Placental pericyte (primary cell): ENCODE data around the gene PCDHB13. TPM values are rescaled to one million over a fixed set of nuclear protein-coding genes. Genes with fewer than 3 reads are reported as not detected.

Source experiments
- total RNA-seq: library from RNA; depleted of rRNA; stranded (reverse); fragments of >200 nt; gene quantifications from 2 replicates; pipeline ENCODE4 v1.2.3, GENCODE V29; 2012

PCDHB13 gene
- 0.22 and 0.29 TPM in 2 replicates for total RNA-seq

DNA sequence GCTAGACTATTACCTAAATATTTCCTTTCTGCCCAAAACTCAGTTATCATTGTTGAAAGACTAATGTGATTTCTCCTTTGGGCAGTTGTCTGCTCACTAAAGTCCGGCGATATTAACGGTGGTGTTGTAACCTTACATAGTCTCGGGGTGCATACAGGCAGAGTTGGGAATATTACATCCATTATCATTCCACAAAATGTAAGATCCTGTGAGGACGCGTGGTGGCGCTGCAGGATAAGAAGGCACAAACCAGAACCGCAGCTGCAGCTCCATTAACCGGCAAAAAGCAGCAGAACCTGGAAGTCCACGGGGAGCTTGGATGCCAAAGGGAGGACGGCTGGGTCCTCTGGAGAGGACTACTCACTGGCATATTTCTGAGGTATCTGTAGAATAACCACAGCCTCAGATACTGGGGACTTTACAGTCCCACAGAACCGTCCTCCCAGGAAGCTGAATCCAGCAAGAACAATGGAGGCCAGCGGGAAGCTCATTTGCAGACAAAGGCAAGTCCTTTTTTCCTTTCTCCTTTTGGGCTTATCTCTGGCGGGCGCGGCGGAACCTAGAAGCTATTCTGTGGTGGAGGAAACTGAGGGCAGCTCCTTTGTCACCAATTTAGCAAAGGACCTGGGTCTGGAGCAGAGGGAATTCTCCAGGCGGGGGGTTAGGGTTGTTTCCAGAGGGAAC, at the start of gene PCDHB13:
Gene PCDHB13, plus strand, starts transcription at position 264 of the 684 bp plus-strand sequence. Its CDS starts 205 bp downstream, at position 469.

DNA sequence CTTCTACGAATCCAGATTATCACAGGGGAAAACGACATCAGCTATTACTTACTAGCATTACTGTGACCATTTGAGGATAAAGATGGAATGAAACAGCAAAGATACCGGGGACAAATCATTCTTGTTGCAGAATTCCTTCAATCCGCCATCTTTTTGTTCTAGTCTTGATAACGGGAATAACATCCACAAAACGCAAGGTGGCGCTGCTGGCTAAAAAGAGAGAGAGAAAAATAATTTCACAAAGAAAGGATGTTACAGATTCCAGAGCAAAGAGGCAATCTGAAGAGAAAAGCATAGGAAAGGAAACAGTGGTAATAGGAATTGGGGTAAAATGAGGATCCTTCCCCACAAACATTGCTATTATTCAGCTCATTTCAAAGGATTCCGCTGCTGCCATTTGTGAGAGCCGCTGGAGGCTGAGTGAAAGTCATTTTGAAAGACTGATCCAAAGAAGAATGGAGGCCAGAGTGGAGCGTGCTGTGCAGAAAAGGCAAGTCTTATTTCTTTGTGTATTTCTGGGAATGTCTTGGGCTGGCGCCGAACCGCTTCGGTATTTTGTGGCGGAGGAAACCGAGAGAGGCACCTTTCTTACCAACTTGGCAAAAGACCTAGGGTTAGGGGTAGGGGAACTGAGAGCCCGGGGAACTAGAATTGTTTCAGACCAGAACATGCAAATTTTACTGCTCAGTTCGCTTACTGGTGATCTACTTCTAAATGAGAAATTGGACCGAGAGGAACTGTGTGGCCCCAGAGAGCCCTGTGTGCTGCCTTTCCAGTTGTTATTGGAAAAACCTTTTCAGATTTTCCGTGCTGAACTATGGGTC, 41.1 kb upstream of the PCDHB13 start, which contains the start of gene PCDHB7:
Gene PCDHB7, plus strand, starts transcription at position 264 of the 824 bp plus-strand sequence. Its CDS starts 192 bp downstream, at position 456.

DNA sequence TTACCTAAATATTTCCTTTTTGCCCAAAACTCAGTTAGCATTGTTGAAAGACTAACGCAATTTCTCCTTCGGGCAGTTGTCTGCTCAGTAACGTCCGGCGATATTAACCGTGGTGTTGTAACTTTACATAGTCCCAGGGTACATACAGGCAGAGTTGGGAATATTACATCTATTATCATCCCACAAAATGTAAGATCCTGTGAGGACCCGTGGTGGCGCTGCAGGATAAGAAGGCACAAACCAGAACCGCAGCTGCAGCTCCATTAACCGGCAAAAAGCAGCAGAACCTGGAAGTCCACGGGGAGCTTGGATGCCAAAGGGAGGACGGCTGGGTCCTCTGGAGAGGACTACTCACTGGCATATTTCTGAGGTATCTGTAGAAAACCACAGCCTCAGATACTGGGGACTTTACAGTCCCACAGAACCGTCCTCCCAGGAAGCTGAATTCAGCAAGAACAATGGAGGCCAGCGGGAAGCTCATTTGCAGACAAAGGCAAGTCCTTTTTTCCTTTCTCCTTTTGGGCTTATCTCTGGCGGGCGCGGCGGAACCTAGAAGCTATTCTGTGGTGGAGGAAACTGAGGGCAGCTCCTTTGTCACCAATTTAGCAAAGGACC, 36.0 kb upstream of the PCDHB13 start, which contains the start of gene PCDHB8:
Gene PCDHB8, plus strand, starts transcription at position 214 of the 615 bp plus-strand sequence. Its CDS starts 245 bp downstream, at position 459.

DNA sequence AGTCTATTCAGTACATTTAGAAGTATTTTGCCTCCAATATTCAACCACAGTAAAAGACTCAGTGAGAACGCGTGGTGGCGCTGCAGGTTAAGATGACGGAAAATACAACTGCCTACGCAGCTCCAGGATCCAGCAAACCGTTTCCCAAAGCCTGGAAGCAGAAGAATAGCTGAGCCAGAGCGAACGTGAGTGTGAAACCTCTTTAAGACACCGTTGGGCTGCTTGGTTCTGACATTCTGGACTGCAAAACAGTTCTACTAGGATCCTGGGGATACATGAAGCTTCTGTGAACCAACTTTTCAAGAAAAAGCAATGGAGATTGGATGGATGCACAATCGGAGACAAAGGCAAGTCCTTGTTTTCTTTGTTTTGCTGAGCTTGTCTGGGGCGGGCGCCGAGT, 31.5 kb upstream of the PCDHB13 start, which contains the start of gene PCDHB16:
Gene PCDHB16, plus strand, starts transcription at position 140 of the 400 bp plus-strand sequence. Its CDS starts 173 bp downstream, at position 313.

DNA sequence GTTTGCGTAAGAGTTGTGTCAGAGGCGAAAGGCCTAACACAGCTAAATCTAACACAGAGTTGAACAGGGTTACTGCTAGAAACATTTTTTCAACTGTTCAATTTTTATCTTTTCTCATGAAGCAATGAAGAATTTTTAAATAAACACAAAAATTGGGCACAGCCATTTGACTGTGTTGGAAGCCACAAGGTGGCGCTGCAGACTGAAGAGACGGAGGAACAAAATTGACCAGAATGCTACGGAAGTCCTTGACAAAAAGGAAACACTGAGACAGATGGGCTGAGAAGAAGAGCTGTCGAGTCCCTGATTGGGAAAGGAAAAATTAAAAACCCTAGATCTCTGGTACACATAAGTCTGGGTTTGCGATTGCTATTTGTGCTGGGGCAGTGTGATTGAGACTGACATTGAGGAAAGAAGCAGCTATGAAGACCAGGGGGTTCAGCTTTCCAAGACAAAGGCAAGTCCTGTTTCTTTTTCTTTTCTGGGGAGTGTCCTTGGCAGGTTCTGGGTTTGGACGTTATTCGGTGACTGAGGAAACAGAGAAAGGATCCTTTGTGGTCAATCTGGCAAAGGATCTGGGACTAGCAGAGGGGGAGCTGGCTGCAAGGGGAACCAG, 26.7 kb upstream of the PCDHB13 start, which contains the start of gene PCDHB9:
Gene PCDHB9, plus strand, starts transcription at position 265 of the 616 bp plus-strand sequence. Its CDS starts 158 bp downstream, at position 423.

DNA sequence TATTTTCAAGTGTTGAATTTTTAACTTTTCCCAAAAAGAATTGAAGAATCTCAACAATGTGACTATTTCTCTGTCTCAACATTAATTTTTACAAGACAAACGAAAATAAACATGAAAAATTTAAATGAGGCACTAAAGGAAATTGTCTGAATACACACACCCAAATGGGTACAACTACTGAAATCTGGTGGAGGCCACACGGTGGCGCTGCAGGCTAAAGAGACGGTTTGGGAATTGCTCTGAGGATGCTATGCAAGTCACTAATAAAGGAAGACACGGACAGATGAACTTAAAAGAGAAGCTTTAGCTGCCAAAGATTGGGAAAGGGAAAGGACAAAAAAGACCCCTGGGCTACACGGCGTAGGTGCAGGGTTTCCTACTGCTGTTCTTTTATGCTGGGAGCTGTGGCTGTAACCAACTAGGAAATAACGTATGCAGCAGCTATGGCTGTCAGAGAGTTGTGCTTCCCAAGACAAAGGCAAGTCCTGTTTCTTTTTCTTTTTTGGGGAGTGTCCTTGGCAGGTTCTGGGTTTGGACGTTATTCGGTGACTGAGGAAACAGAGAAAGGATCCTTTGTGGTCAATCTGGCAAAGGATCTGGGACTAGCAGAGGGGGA, 21.5 kb upstream of the PCDHB13 start, which contains the start of gene PCDHB10:
Gene PCDHB10, plus strand, starts transcription at position 244 of the 616 bp plus-strand sequence. Its CDS starts 200 bp downstream, at position 444.

DNA sequence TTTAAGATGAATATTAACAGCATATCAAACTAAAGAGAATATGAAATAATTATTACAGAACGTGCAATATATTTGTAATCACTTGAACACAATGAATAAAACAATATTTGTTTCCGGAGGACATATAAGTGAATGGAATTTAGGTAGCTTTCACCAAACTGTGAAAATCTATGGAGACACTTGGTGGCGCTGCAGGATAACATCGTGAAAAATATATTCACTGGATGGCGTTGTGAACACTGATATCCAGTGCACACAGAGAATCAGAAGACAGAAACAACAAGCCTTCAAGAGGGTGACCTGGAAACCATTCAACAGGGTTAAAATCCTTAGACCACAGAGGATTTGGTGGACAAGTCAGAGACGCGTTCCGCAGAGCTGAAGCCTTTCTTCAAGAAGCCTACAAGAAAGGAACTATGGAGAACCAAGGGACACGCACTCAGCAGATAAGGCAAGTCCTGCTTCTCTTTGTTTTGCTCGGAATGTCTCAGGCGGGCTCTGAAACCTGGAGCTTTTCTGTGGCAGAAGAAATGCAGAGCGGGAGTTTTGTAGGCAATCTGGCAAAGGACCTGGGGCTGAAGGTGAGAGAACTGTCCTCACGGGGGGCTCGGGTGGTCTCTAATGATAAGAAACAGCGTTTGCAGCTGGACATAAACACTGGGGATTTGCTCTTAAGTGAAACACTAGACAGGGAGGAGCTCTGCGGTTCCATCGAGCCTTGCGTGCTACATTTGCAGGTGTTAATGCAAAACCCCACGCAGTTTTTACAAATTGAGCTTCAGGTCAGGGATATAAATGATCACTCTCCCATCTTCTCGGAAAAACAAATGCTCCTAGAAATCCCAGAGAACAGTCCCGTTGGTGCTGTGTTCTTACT, 14.1 kb upstream of the PCDHB13 start, which contains the start of gene PCDHB11:
Gene PCDHB11, plus strand, starts transcription at position 269 of the 877 bp plus-strand sequence. Its CDS starts 148 bp downstream, at position 417.

DNA sequence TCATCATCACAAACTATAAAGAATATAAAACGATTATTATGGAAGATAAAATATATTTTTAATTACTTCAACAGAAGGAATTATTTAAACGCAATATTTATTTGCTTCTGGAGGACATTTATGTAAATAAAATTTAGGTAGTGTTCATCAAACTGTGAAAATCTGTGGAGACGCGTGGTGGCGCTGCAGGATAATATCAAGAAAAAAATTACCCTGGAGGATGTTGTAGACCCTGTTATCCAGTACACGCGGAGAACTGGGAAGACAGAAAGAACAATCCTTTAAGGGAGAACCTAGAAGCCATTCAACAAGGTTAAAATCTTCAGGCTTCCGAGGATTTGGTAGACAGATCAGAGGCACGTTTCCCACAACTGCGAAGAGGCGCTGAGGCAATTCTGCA, 5.2 kb upstream of the PCDHB13 start, which contains the start of gene PCDHB12:
Gene PCDHB12, plus strand, starts transcription at position 242 of the 400 bp plus-strand sequence. CDS start 189 bp downstream, outside the sequence.

DNA sequence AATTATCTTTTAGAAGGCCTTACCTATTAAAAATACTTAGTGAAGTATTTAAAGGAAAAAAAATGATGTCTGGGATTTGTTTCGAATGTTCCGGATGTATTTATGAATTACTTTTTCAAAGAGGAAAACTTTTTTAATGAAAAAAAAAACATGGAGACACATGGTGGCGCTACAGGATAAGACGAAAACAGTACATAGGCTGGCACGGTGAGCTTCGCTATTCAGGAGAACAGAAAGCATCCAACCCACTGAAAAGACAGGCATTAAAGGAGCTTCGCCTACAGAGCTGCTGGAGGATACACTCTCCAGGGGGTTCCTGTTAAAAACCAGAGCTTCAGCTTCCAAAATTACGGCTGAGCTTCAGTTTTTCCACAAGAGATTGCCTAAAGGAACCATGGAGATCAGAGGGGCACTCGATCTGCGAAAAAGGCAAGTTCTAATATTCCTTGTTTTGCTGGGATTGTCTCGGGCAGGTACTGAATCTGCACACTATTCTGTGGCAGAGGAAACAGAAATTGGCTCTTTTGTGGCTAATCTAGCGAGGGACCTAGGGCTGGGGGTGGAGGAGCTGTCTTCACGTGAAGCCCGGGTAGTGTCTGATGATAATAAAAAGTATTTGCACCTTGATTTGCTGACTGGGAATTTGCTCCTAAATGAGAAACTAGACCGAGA, 9.5 kb downstream of the PCDHB13 start, which contains the start of gene PCDHB14:
Gene PCDHB14, plus strand, starts transcription at position 232 of the 672 bp plus-strand sequence. Its CDS starts 163 bp downstream, at position 395.

DNA sequence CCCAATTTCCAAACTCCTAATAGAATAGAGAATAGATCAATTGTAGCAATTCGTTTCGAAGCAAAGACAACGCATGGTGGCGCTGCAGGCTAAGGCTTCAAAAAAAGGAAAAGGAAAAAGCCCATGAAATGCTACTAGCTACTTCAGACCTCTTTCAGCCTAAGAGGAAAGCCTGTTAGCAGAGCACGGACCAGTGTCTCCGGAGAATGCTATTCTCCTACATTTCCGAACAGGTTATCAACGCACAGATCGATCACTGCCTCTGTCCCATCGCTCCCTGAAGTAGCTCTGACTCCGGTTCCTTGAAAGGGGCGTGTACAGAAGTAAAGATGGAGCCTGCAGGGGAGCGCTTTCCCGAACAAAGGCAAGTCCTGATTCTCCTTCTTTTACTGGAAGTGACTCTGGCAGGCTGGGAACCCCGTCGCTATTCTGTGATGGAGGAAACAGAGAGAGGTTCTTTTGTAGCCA, 31.6 kb downstream of the PCDHB13 start, which contains the start of gene PCDHB15:
Gene PCDHB15, plus strand, starts transcription at position 146 of the 468 bp plus-strand sequence. Its CDS starts 184 bp downstream, at position 330.

Other genes with a start within 250 kb of the PCDHB13 start
- gene PCDHAC2, start 247.4 kb upstream of the PCDHB13 start, total RNA-seq = 0.14 and 0.22 TPM in 2 replicates
- not detected in 2 replicates for gene PCDHB1, start 162.5 kb upstream of the PCDHB13 start, total RNA-seq
- gene PCDHB2, start 119.3 kb upstream of the PCDHB13 start, total RNA-seq = 0.22 and 0.29 TPM in 2 replicates
- under 0.01 and 0.29 TPM in 2 replicates for gene PCDHB3, start 113.4 kb upstream of the PCDHB13 start, total RNA-seq
- 0.14 TPM in 1 of 2 replicates, not detected in the other for gene PCDHB4, start 92.1 kb upstream of the PCDHB13 start, total RNA-seq
- 0.14 and 0.22 TPM in 2 replicates for gene PCDHB5, start 78.7 kb upstream of the PCDHB13 start, total RNA-seq
- under 0.01 and 0.14 TPM in 2 replicates for gene PCDHB6, start 63.9 kb upstream of the PCDHB13 start, total RNA-seq
- under 0.01 and 0.14 TPM in 2 replicates for gene PCDHB7, start 41.3 kb upstream of the PCDHB13 start, total RNA-seq
- gene PCDHB8, start 36.1 kb upstream of the PCDHB13 start, total RNA-seq = 0.29 TPM in 1 of 2 replicates, not detected in the other
- under 0.01 and 0.14 TPM in 2 replicates for gene PCDHB16, start 31.5 kb upstream of the PCDHB13 start, total RNA-seq
- 0.14 TPM in 1 of 2 replicates, not detected in the other for gene PCDHB9, start 26.8 kb upstream of the PCDHB13 start, total RNA-seq
- gene PCDHB10, start 21.6 kb upstream of the PCDHB13 start, total RNA-seq = 0.22 and 0.43 TPM in 2 replicates
- under 0.01 and 0.29 TPM in 2 replicates for gene PCDHB11, start 14.3 kb upstream of the PCDHB13 start, total RNA-seq
- under 0.01 TPM in 1 of 2 replicates, not detected in the other for gene PCDHB12, start 5.2 kb upstream of the PCDHB13 start, total RNA-seq
- gene PCDHB14, start 9.4 kb downstream of the PCDHB13 start, total RNA-seq = 0.29 and 0.44 TPM in 2 replicates
- under 0.01 and 0.14 TPM in 2 replicates for gene PCDHB15, start 31.5 kb downstream of the PCDHB13 start, total RNA-seq
- gene SLC25A2, start 90.1 kb downstream of the PCDHB13 start, total RNA-seq = 0.44 and 2.0 TPM in 2 replicates
- 43.1 and 61.6 TPM in 2 replicates for gene TAF7, start 106.9 kb downstream of the PCDHB13 start, total RNA-seq
- 0.43 and 0.88 TPM in 2 replicates for gene PCDHGA1, start 116.6 kb downstream of the PCDHB13 start, total RNA-seq
- gene PCDHGA2, start 124.8 kb downstream of the PCDHB13 start, total RNA-seq = 2.0 and 6.3 TPM in 2 replicates
- gene PCDHGA3, start 129.9 kb downstream of the PCDHB13 start, total RNA-seq = 4.0 and 5.5 TPM in 2 replicates
- gene PCDHGB1, start 136.2 kb downstream of the PCDHB13 start, total RNA-seq = 1.8 and 1.9 TPM in 2 replicates
- gene PCDHGA4, start 141.1 kb downstream of the PCDHB13 start, total RNA-seq = 5.0 and 6.1 TPM in 2 replicates
- gene PCDHGB2, start 146.1 kb downstream of the PCDHB13 start, total RNA-seq = 2.2 and 3.1 TPM in 2 replicates
- gene PCDHGA5, start 150.2 kb downstream of the PCDHB13 start, total RNA-seq = 1.5 and 1.9 TPM in 2 replicates
- 2.6 and 3.3 TPM in 2 replicates for gene PCDHGB3, start 156.3 kb downstream of the PCDHB13 start, total RNA-seq
- 4.3 and 4.8 TPM in 2 replicates for gene PCDHGA6, start 160.0 kb downstream of the PCDHB13 start, total RNA-seq
- 4.3 and 7.7 TPM in 2 replicates for gene PCDHGA7, start 168.8 kb downstream of the PCDHB13 start, total RNA-seq
- gene PCDHGB4, start 173.8 kb downstream of the PCDHB13 start, total RNA-seq = 28.2 and 30.4 TPM in 2 replicates
- gene PCDHGA8, start 178.7 kb downstream of the PCDHB13 start, total RNA-seq = 2.4 and 3.3 TPM in 2 replicates
- gene PCDHGB5, start 184.0 kb downstream of the PCDHB13 start, total RNA-seq = 27.3 and 27.4 TPM in 2 replicates
- 4.6 and 6.2 TPM in 2 replicates for gene PCDHGA9, start 188.9 kb downstream of the PCDHB13 start, total RNA-seq
- 4.3 and 5.3 TPM in 2 replicates for gene PCDHGB6, start 194.1 kb downstream of the PCDHB13 start, total RNA-seq
- 13.2 and 14.0 TPM in 2 replicates for gene PCDHGA10, start 199.1 kb downstream of the PCDHB13 start, total RNA-seq
- 7.6 and 14.0 TPM in 2 replicates for gene PCDHGB7, start 203.8 kb downstream of the PCDHB13 start, total RNA-seq
- gene PCDHGA11, start 207.1 kb downstream of the PCDHB13 start, total RNA-seq = 12.7 and 19.2 TPM in 2 replicates
- gene PCDHGA12, start 216.6 kb downstream of the PCDHB13 start, total RNA-seq = 30.0 and 37.5 TPM in 2 replicates